Measurements from ENCODE around the gene NTN1. TPM values are rescaled to one million over a fixed set of nuclear protein-coding genes. Genes with fewer than 3 reads are reported as not detected.

NTN1 gene
- total RNA-seq, 1 donor from 2014 or later: 0.45 TPM

DNA sequence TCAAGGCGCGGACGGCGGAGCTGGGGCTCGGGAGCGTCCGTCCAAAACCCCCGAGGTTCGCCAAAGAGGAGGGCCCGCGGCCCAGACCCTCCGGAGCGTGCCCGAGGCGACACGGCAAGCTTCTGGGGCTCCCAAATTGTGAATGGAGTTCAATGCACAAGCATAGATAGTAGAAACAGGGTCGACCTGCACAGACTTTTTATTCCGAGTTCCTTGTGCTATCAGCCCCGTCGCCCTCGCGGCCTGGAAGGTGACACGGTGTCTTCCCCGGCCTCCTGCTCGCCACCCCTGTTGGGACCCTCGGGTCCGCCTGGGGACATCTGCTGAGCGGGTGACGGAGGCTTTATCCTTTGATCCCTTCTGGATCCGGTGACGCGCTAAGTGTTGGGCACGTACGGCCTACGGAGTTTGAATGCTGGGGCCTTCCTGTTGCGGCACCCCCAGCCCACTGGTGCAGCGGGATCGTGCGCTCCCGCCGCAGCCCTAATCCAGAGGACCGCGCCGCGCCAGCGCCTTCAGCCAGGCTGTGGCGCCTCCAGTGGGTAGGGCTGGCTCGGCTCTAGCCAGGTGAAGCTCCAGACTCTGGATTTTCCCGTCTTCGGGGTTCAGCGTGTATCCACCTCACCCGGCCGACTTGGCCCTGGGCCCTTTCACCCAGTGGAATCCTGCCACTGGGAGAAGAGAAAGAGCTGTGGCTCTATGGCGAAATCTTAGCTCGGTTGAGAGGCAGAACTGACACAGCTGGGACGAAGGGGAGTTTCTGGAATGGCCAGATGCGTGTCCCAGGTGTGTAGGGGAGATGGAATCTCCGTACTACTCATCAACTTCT, 17.0 kb upstream of the NTN1 start:
- Mint-ChIP-seq H3K27ac (no peak overlapping the region), H3K4me3 (peak overlapping the region; percentile 81), H3K9me3 (peaks cover 2% of the 10 kb centered on the region), H3K36me3 (no peaks in the 10 kb centered on the region), H3K4me1 (peaks cover 8% of the 10 kb centered on the region), H3K27me3 (ENCODE audit: insufficient read depth, low read depth) (peaks cover 56% of the 10 kb centered on the region)
- peaks cover 18% of the 10 kb centered on the region for H3K4me1 ChIP-seq
- peak; percentile 70 for TF ChIP-seq EZH2 (IDR thresholded peaks at IDR 0.05)
- TF ChIP-seq CTCF (IDR thresholded peaks at IDR 0.05): peak; percentile 36
- peak; percentile 66 for TF ChIP-seq EZH2phosphoT487 (IDR thresholded peaks at IDR 0.05)
- peaks cover 97% of the 10 kb centered on the region for H3K27me3 ChIP-seq
- H3K4me3 ChIP-seq: peak overlapping the region; percentile 66
- peak overlapping the region; percentile 83 for H2AFZ ChIP-seq (replicated peaks)
- peaks cover 29% of the 10 kb centered on the region for H3F3A ChIP-seq (ENCODE audit: low read depth)
- peak overlapping the region; percentile 94 for H3K4me2 ChIP-seq
- no peaks in the 10 kb centered on the region for H3K36me3 ChIP-seq
- DNase-seq (ENCODE audit: low spot score): peak; percentile 72
- no peaks in the 10 kb centered on the region for H3K9me3 ChIP-seq (ENCODE audit: low read depth)
- peaks cover 18% of the 10 kb centered on the region for H4K20me1 ChIP-seq (ENCODE audit: low read depth)
- no peak overlapping the region for H3K27ac ChIP-seq
- H3K9ac ChIP-seq: no peak overlapping the region
- no peaks in the 10 kb centered on the region for H3K79me2 ChIP-seq (ENCODE audit: low read depth)

DNA sequence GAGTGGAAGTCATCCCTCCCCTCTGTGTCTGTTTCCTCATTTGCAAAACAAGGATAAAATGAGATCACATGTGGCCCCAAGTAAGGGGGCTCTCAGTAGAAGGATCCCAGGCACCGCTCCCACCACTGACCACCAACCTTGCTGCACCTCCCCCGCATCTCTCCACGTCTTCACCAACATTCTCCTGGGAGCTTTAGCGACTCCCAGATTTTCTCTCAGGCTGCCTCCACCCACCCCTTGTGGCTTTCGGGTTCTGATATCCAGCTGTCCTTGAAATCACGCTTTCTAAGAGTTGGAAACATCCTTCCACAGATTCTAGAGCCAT, 16.4 kb upstream of the NTN1 start:
- Histone ChIP-seq H3F3A (ENCODE audit: low read depth) (peaks cover 29% of the 10 kb centered on the region), H3K27ac (no peak overlapping the region), H3K4me2 (peak overlapping the region; percentile 94), H3K9ac (no peak overlapping the region), H3K9me3 (ENCODE audit: low read depth) (no peaks in the 10 kb centered on the region), H4K20me1 (ENCODE audit: low read depth) (peaks cover 18% of the 10 kb centered on the region), H3K4me1 (peaks cover 18% of the 10 kb centered on the region), H3K27me3 (peaks cover 98% of the 10 kb centered on the region), H3K79me2 (ENCODE audit: low read depth) (no peaks in the 10 kb centered on the region), H2AFZ (replicated peaks) (no peak overlapping the region), H3K36me3 (no peaks in the 10 kb centered on the region), H3K4me3 (peak overlapping the region; percentile 66)
- Mint-ChIP-seq H3K9me3 (peaks cover 2% of the 10 kb centered on the region), H3K4me1 (peaks cover 8% of the 10 kb centered on the region), H3K4me3 (peak overlapping the region; percentile 64), H3K36me3 (no peaks in the 10 kb centered on the region), H3K27me3 (ENCODE audit: insufficient read depth, low read depth) (peaks cover 52% of the 10 kb centered on the region), H3K27ac (no peak overlapping the region)
- TF ChIP-seq CTCF (IDR thresholded peaks at IDR 0.05): no peak
- no peak for TF ChIP-seq EZH2phosphoT487 (IDR thresholded peaks at IDR 0.05)
- no peak for DNase-seq (ENCODE audit: low spot score)

DNA sequence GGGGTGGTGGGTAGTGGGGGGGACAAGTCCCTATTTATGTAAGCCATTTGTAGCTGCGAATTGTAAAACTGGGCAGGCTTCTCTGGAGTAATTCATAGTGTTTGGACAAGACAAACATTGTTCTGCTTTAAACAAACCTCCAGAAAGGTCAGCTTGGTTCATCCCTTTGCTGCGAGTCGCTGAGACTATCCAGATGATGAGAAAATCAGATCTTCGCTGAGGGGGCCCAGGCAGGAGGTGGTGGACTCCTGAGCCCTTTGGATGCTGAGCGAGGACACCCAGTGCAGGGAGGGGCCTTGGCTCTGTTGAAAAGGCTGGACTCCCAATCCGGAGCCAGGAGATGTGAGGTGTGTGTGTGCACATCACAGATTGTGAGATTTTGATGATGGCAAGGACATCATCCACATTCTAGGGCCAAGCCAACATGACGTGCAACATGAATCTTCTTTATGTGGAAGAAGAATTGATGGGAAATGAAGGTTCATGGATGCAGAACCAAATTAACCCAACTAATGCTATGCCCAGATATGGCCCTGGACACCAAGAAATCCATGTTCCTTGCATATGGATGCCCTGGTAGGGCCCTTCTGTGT, 15.0 kb upstream of the NTN1 start:
- Mint-ChIP-seq H3K9me3 (peaks cover 6% of the 10 kb centered on the region), H3K27ac (no peak overlapping the region), H3K4me1 (peaks cover 8% of the 10 kb centered on the region), H3K36me3 (no peaks in the 10 kb centered on the region), H3K4me3 (peak overlapping the region; percentile 53), H3K27me3 (ENCODE audit: insufficient read depth, low read depth) (peaks cover 49% of the 10 kb centered on the region)
- Histone ChIP-seq H3K4me2 (no peak overlapping the region), H3F3A (ENCODE audit: low read depth) (peaks cover 29% of the 10 kb centered on the region), H3K4me3 (no peak overlapping the region), H3K27ac (no peak overlapping the region), H3K36me3 (no peaks in the 10 kb centered on the region), H3K9ac (no peak overlapping the region), H4K20me1 (ENCODE audit: low read depth) (peaks cover 18% of the 10 kb centered on the region), H3K4me1 (peaks cover 18% of the 10 kb centered on the region), H2AFZ (replicated peaks) (no peak overlapping the region), H3K9me3 (ENCODE audit: low read depth) (no peaks in the 10 kb centered on the region), H3K79me2 (ENCODE audit: low read depth) (no peaks in the 10 kb centered on the region), H3K27me3 (peaks cover 98% of the 10 kb centered on the region)
- no peak for TF ChIP-seq CTCF (IDR thresholded peaks at IDR 0.05)
- no peak for TF ChIP-seq EZH2 (IDR thresholded peaks at IDR 0.05)
- no peak for TF ChIP-seq EZH2phosphoT487 (IDR thresholded peaks at IDR 0.05)
- no peak for DNase-seq (ENCODE audit: low spot score)
